Endothelial cell of hepatic sinusoid (primary cell): ENCODE measurements around the gene CCDC178.

ENCODE experiments used
- in situ Hi-C: cut with HindIII; loops from 2 replicates; pipeline ENCODE4 v1.10.0; 2017; ENCODE audit warnings: low sequenced_read_pairs

CCDC178 gene

GRCh38 chr18:33135951-33136660 is 304.4 kb downstream of the CCDC178 start:
- in situ Hi-C loops: no loop called here

GRCh38 chr18:33132657-33133056 is 307.9 kb downstream of the CCDC178 start:
- in situ Hi-C loops: no loop called here

- in situ Hi-C loops: no loop called here
These were observed 311.9 kb downstream of the CCDC178 start for GRCh38 chr18:33128581-33128980.

- in situ Hi-C loops: no loop called here
These were observed 316.5 kb downstream of the CCDC178 start for GRCh38 chr18:33123862-33124518.

GRCh38 chr18:33116376-33116775 is 324.1 kb downstream of the CCDC178 start:
- in situ Hi-C loops: no loop called here

- in situ Hi-C loops: no loop called here
These were observed 324.6 kb downstream of the CCDC178 start for GRCh38 chr18:33115917-33116316.

- in situ Hi-C loops: no loop called here
These were observed 325.0 kb downstream of the CCDC178 start for GRCh38 chr18:33115476-33115875.

GRCh38 chr18:33114749-33115148 is 325.8 kb downstream of the CCDC178 start:
- in situ Hi-C loops: no loop called here

GRCh38 chr18:33113416-33113815 is 327.1 kb downstream of the CCDC178 start:
- in situ Hi-C loops: no loop called here

GRCh38 chr18:33107511-33107910 is 333.0 kb downstream of the CCDC178 start:
- in situ Hi-C loops: no loop called here

- in situ Hi-C loops: no loop called here
These were observed 339.2 kb downstream of the CCDC178 start for GRCh38 chr18:33101316-33101715.

GRCh38 chr18:33099626-33100025 is 340.9 kb downstream of the CCDC178 start:
- in situ Hi-C loops: no loop called here

GRCh38 chr18:33097126-33097525 is 343.4 kb downstream of the CCDC178 start:
- in situ Hi-C loops: no loop called here

GRCh38 chr18:33090461-33090860 is 350.1 kb downstream of the CCDC178 start:
- in situ Hi-C loops: no loop called here

- in situ Hi-C loops: no loop called here
These were observed 363.9 kb downstream of the CCDC178 start for GRCh38 chr18:33076601-33077000.

- in situ Hi-C loops: no loop called here
These were observed 366.4 kb downstream of the CCDC178 start for GRCh38 chr18:33074125-33074524.

- in situ Hi-C loops: no loop called here
These were observed 377.6 kb downstream of the CCDC178 start for GRCh38 chr18:33062834-33063364.

GRCh38 chr18:33052886-33053285 is 387.6 kb downstream of the CCDC178 start:
- in situ Hi-C loops: no loop called here

- in situ Hi-C loops: no loop called here
These were observed 389.1 kb downstream of the CCDC178 start for GRCh38 chr18:33051407-33051806.

- in situ Hi-C loops: no loop called here
These were observed 400.3 kb downstream of the CCDC178 start for GRCh38 chr18:33040213-33040612.

- in situ Hi-C loops: no loop called here
These were observed 405.6 kb downstream of the CCDC178 start for GRCh38 chr18:33034945-33035344.

- in situ Hi-C loops: no loop called here
These were observed 406.3 kb downstream of the CCDC178 start for GRCh38 chr18:33034212-33034611.
